Epithelial cell of esophagus (primary cell): ENCODE measurements around the gene MRC2.
A peak's percentile ranks its signal among the peaks of the same experiment; 100 is the strongest.

ENCODE experiments used
- DNase-seq: peaks from one replicate; pipeline ENCODE4 v3.0.0; 2010; ENCODE audit warnings: low read depth
- H3K4me3 ChIP-seq: 2 replicates; pipeline ENCODE4 v1.5.1; 2011; ENCODE audit warnings: mild to moderate bottlenecking, low read length, control low read depth
- TF ChIP-seq, protein P1 (sequence below): IDR thresholded peaks from 2 replicates; pipeline ENCODE4 v1.5.1; 2011; ENCODE audit warnings: low read depth, mild to moderate bottlenecking, low read length, control low read depth, inconsistent platforms; ENCODE audit not compliant: insufficient read depth; ENCODE audit errors: missing control alignments

MRC2 gene

DNA sequence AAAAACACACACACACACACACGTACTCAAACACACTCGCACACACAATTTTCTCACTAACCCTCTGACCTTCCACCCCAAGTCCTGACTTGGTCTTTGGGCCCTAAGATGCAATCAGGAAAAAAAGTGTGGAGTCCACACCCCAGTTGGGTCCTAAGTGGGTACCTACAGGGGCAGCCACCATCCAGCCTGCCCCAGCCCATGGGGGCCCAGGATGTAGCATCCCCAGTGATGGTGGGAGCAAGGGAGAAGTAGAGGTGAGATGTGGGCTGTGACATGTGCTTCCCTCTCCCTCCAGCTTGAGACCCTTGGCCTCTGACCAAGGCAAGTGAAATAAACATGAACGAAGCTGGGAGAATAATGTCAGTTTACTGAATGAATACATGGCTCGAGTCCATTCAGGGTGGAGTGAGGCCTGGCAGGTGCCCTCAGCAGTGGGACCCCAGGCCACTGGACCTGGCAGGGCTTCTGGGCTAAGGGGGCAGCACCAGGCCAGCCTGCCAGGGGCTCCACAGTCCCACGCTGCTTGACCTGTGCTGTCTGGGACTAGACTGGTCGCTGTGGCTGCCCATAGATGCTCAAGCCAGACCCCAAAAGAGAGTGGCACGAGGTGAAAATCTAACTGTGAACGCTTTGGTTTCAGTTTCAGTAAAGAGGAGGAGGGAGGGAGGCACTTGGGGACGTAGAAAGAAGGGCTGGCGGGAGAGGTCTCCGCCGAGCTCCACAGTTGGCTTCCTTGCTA lies 73.7 kb downstream of the MRC2 start:
- TF ChIP-seq, protein P1, sequence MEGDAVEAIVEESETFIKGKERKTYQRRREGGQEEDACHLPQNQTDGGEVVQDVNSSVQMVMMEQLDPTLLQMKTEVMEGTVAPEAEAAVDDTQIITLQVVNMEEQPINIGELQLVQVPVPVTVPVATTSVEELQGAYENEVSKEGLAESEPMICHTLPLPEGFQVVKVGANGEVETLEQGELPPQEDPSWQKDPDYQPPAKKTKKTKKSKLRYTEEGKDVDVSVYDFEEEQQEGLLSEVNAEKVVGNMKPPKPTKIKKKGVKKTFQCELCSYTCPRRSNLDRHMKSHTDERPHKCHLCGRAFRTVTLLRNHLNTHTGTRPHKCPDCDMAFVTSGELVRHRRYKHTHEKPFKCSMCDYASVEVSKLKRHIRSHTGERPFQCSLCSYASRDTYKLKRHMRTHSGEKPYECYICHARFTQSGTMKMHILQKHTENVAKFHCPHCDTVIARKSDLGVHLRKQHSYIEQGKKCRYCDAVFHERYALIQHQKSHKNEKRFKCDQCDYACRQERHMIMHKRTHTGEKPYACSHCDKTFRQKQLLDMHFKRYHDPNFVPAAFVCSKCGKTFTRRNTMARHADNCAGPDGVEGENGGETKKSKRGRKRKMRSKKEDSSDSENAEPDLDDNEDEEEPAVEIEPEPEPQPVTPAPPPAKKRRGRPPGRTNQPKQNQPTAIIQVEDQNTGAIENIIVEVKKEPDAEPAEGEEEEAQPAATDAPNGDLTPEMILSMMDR: no peak
- DNase-seq: no peak
- no peak overlapping the region for H3K4me3 ChIP-seq

- no peak for DNase-seq
- no peak overlapping the region for H3K4me3 ChIP-seq
- TF ChIP-seq, protein P1: no peak
Measured at GRCh38 chr17:62701706-62702085, 74.2 kb downstream of the MRC2 start.

- H3K4me3 ChIP-seq: no peak overlapping the region
- no peak for DNase-seq
- TF ChIP-seq, protein P1: no peak
Measured at GRCh38 chr17:62702746-62703260, 75.3 kb downstream of the MRC2 start.

DNA sequence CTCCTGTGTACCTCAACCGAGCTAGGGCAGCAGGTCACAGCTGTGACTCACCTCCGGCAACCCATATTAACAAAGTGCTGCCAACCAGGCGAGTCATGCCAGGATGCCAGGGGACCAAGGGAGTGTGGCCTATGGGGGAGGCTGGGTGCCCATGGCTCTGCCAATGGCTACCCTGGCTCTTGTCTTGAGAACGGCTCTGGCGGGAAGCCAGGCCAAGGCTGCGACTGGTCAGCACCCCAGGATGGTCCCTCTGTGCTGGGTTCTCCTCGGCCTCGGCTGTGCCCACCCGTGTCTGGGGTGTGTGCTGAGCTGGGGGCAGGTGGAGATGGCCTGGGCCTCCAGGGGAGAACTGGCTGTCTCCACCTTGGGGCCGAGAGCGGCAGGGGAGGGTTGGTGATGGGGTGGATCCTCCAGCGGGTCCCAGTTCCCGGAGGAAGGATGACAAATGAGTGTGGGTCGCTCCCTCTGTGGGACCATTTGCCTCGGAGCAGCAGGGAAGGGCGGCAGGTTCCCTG lies 75.8 kb downstream of the MRC2 start:
- TF ChIP-seq, protein P1: no peak
- peak overlapping the region; percentile 21 for H3K4me3 ChIP-seq
- peak; percentile 84 for DNase-seq

DNA sequence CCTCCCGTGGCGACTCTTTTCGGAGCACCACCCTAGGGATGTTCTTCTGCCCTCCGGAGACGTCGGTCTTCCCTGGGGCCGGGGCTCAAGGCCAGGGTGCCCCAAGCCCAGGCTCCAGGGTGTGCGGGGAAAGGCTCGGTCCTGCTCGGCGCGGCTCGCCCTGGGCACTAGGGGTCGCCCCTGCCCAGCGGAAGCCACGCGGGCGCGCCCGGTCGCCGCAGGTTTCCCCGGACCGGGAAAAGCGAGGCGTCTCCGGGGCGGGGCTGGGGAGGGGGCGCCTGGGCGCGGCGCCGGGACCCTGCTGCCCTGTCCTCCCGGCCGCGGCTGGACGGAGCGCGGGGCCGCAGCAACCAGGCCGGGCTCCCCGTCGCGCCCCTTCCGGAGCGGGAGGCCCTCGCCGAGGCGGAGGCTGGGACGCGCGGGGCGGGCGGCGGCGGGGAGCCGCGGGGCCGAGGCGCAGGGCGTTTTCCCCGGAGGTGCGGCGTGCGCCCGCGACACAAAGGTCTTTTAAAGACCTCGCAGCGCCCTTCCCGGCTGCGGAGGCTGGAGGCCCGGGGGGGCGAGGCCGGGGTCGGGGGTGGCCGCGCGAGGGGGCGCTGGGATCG lies 76.4 kb downstream of the MRC2 start:
- H3K4me3 ChIP-seq: peak overlapping the region; percentile 50
- TF ChIP-seq, protein P1: peak; percentile 52
- DNase-seq: peak; percentile 76

GRCh38 chr17:62704381-62704971 lies 77.0 kb downstream of the MRC2 start:
- TF ChIP-seq, protein P1: no peak
- peak overlapping the region; percentile 50 for H3K4me3 ChIP-seq
- DNase-seq: peak; percentile 91
